COR-L47 (cell line): ENCODE results near the gene CDH11.

Experiments
- DNase-seq: peaks from one replicate; lab custom pipeline; 2025; lab: John Stamatoyannopoulos, UW

Gene CDH11

DNA sequence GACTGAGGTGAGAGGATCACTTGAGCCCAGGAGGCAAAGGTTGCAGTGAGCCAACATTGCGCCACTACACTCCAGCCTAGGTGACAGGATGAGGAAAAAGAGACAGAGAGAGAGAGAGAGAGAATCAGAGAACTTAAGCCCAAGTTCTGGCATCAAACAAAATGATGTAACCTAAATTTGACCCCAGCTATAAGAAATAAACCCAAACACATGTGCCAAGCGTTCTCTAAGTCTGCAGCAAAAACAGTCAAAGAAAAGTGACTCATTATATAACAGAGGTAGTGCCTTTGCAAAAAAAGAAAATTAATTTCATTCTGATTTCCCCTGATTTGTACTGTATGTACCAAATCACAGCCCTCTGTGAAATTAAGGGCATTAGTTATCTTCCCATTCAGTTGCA is 89.5 kb downstream of the CDH11 start:
- no peak for DNase-seq

DNA sequence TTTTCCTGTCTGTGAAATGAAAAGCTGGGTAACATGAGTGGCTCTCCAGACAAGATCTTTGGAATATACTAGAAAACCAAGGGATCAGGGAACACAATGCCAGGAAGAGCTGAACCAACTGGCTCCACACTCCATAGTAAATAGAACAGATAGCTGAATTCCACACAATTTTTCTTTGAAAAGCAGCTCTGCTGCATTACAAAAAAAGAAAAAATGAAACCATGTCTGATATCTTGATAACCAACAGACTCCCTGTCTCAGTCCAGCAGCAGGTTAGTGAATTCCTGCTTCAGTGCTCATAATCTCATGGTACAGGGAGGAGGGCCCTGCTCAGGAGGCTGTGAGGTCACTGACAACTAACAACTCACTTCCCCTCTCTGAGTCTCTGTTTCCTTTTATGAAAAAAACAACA is 97.1 kb downstream of the CDH11 start:
- DNase-seq = no peak

DNA sequence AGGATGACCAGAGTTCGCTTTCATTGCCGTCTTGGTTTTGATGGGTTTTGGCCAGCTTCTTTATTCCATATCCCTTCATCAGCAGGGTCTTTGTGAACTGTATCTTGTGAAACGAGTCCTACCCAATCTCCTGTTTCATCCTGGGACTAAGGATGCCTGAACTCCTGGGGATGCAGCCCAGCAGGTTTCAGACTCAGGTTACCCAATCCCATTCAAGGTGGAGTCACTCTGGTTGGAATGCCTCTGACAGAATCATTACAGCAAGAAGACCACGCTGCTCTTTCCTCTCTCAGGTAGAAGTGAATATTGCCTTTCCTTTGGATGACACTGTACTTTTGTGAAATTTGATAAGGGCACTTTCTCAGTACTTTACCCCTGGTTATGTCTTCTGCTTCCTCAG is 98.1 kb downstream of the CDH11 start:
- no peak for DNase-seq

DNA sequence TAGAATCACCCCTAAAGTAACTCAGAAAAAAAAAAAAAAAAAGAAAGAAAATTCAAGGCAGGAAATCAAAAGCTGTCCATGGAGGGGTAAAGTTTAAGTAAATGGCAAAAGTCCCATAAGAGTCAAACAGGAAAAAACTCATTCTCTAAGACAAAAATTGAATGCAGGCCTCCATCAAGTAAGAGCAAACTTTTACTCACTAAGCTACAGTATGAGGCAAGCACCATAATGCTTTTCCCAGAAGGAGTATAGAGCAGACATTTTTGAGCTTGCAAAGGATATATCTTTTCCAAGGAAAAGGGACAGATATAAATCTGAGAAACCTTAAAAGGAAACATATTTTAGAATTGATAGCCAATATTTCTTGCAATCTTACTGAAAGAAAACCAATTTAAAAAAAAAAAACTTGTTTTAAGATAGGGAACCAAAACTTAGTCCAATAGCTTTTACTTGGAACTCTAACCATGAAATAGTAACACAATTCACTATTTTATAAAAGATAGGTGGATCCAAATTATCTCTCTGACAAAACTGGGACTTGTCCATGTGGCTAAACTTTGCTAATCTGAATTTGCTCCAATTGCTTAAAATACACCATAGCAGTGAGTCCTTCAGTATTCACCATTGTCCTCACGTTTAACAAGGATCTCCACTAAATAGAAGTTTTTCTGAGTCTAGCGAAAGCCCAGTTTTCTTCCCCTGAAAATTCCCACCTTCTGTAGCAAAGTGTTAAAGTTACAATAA is 99.8 kb downstream of the CDH11 start:
- DNase-seq = no peak

DNA sequence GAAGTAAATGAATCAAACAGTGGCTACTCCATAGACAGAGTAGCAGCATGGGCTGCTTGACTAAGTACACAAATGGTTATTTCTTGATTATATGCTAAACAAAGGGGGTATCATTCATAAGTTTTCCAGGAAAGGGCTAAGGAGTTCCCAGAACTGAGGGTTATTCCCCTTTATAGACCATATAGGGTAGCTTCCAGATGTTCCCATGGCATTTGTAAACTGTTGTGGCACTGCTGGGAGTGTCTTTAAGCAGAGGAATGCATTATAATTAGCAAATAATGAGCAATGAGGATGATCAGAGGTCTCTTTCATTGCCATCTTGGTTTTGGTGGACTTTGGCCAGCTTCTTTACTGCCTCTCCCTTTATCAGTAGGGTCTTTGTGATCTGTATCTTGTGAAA is 105.1 kb downstream of the CDH11 start:
- DNase-seq = no peak

DNA sequence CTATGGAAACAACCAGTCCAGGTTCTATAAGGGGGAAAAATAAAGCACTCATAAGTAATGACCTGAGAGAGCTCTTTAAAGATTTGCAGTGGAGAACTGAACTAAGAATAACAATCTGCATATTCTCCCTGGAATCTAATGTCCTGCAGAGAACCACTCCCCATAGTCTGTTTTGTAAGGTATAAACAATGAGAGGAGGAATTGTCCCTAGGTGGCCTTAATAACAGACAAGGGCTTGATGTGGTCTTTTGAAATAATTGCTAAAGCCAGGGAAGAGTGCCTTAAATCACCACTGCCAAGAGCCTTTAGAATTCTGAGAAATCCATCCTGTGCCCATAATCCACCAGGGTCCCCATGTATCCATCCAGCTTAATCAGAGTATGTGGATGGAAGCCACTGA is 106.3 kb downstream of the CDH11 start:
- DNase-seq = no peak

DNA sequence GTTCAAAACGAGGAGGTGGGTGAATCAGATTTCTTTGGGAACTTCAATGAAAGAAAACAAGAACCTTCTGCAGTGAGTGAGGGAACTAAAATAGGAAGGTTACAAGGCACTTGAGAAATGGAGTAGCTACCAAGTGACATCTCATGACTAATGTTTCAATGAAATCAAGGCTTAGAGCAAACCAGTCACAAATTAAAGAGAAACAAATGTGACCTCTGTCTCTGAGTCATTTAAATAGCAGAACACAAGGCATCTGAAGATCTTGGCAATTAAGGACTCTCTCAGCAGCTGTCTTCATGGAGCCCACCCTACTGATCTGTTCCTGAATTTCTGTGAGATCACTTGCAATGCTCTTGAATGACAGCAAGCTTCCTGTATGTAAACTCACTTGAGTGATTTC is 109.5 kb downstream of the CDH11 start:
- no peak for DNase-seq

DNA sequence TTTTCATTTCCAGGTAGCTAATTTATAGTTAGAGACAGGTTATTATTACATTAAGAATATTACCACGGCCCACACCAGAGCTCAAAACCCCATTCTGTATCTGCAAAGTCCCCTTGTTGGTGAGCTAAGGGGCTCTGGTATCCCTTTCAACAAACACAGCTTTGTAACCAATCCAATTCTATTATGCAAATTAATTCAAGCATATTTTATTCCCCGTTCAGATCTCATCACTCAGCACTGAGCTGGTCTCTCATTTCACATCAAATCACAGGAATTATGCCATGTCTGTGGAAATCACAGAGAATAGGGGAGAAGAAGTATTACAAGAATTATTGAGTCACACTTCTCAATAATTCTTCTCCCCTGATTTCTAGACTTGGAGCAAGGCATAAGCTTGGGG is 111.7 kb downstream of the CDH11 start:
- DNase-seq = no peak

DNA sequence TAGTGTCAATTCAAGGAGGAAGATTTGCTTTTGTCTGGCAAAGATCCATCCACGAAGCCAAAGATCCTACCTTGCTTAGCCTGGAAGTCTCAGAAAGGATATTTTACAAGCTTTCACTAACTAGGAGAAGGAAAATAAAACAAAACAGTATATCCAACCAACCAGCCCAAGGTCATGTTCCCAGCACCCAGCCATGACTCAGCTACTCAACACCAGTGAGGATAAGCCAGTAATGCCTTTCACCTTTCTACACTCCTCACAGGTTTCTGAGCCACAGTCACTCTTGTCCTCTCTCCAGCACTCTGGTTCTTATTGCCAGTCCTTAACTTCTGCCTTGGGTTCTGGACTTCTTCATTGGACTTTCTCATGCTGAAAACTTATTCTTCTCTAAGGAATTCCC is 116.2 kb downstream of the CDH11 start:
- no peak for DNase-seq

DNA sequence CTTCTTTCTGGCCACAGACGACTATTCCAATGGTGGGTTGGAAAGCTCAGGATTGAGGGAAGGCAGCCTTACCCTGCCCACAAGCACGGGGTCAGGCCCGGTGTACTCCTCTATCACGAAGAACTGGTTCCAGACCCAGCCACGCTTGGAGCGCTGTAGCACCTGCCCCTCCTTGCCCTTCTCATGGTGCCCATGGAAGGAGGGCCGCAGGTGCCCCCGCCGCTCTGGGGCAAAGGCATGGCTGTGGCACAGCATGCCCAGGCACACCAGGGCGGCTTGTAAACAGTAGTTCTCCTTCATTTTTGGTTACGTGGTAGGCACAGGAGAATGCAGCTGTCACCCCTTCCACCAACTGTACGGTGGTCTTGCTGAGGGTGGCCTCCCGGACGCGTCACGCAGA is 117.3 kb downstream of the CDH11 start:
- no peak for DNase-seq

DNA sequence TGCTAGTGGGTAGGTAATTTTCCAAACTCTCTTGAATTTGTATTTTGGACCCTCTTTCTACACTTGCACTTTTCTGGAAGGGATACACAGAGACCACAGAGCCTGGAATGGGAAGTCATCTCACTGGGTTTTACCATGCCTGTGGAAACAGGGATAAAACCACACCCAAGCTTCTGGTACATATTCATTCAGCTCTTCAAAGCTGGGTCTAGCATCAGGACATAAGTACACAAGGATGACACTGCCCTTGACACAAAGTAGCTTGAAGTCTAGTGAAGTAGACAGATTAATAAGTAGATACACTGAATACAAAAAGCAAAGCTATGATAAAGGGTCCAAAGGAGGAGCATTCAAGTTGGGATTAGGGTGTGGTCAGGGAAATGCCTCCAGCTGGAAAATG is 118.2 kb downstream of the CDH11 start:
- DNase-seq = no peak

DNA sequence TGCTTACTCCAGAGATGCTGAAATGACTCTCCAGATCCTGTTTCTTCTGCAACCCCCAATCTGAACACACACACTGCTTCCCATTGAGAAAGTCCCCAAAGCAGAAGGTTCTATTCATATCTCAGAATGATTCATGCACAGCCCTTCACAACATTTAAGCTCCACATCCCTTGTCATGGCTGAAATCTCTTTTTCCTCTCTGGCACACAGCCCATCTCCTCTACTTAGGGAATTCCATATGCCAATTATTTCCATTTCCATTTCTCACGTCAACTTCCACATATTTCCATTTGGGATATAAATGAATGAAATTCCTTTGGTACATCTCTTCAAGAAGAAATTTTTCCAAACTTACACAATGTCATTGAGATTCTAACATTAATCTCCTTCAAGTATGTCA is 119.6 kb downstream of the CDH11 start:
- DNase-seq = no peak

DNA sequence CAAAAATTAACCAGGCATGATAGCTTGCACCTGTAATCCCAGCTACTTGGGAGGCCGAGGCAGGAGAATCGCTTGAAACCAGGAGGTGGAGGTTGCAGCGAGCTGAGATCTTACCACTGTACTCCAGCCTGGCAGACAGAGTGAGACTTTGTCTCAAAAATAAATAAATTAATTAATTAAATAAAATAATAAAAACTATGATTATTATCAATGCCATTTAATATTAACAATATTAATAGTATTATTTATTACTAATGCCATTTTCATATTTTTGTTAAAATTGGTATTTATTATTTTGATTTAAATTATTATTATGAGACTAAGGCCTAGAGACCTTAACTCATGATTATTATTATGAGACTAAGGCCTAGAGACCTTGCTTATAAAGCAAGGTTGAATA is 121.2 kb downstream of the CDH11 start:
- no peak for DNase-seq

DNA sequence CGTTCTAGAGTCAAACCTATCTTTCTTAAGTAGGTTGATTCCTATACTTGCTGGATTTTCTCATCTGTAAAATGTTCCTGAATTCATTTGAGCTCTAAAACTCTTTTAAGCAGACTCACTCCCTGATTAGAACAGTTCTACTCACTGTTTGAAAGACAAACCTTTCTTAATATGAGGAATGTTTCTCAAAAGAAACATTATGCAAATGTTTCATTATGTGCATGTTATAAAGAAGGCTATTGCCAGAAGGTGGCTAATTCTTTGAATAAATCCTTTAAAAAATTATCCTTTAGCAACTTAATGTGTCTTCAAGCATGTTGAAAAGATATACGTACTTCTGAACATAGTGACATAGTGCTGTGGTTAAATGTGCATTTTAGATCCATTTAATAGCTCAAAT is 124.1 kb downstream of the CDH11 start:
- no peak for DNase-seq

DNA sequence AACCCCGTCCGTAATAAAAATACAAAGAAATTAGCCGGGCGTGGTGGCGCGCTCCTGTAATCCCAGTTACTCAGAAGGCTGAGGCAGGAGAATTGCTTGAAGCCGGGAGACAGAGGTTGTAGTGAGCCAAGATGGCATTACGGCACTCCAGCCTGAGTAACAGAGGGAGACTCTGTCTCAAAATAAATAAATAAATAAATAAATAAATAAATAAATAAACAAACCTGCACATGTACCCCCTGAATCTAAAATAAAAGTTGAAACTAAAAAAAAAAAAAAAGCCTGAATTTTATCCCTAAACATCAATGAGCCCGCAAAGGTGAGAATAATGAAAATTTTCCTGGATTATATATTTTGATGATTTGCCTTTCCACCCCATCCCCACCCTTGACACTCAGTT is 124.7 kb downstream of the CDH11 start:
- no peak for DNase-seq

DNA sequence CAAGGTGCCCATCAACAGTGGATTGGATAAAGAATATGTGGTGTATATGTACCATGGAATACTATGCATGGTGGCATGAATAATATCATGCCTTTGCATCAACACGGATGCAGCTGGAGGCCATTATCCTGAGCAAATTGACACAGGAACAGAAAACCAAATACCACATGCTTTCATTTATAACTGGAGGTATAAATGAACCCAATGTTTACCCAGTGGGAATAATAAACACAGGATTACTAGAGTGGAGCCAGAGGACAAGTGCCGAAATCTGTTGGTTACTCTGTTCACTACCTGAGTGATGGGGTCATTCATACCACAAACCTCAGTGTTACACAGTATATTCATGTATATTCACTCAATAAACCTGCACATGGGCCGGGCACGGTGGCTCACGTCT is 125.2 kb downstream of the CDH11 start:
- no peak for DNase-seq

DNA sequence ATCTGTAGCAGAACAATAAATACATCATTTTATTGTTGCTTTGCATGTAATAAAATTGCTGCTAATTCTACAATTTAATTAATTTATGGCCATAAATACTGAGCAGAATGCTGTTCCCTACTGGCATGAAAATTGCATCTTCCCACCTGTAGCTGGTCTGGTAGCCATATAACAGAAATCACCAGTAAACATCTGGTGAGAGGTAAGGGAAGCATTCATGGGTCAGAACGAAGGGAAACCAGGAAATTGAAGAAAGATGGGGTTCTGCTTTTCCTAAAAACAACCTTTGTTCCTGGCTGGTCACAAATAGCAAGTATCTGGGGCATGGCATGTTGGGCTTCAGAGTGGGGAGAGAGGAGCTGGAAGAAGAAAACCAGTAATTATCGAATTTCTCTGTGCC is 128.4 kb downstream of the CDH11 start:
- DNase-seq = no peak

DNA sequence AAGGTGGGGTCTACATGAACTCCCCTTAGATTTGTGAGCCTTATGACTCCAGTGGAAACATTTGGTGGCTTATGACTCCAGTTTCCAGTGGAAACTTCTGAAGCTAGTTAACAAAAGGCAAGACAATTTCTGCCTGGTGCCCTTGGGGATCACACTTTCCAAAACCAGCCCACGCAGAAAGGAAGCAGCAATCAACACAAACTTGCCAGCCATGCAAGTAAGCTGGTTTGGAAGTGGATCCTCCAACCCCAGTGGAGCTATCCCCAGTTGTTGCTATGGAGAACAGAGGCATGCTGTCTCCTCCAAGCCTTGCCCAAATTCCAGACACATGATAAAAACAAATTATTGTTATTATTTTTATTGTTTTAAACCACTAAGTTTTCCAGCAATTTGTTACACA is 130.9 kb downstream of the CDH11 start:
- no peak for DNase-seq

DNA sequence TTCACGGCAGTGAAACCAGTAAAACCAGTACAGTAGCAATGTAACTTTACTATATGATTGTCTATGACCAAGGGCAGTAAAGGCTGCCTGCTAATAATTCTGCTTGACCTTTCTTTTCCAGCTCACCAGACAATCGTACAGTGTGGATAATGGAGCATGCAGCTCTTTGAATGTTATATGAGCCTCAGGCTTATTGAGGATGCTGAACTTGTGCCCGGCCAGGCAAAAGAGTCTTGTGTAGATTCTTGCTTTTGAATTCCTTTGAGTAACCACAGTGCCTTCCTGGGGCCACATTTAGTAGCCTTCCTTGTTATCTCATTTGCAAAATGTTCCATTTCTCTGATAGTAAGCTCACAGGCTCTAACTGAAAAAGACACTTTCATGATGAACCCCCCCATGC is 131.8 kb downstream of the CDH11 start:
- no peak for DNase-seq

DNA sequence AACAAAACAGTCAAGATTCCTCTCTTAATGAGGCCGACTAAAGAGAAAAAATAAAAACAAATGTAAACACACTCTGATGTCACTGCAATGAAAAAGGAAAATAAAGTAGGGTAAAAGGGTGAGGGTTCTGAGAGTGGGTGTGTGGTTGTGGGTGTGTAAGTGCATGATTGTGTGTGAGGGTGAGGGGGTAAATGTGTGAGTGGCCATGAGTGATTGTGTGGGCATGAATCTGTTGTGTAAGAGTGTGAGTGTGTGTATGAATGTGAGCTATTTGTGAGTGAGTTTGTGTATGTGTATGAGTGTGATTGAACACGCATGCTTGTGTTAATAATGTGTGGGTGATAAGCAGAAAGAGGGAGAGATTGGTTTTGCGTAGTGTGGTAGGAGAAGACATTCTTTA is 132.8 kb downstream of the CDH11 start:
- DNase-seq = no peak

DNA sequence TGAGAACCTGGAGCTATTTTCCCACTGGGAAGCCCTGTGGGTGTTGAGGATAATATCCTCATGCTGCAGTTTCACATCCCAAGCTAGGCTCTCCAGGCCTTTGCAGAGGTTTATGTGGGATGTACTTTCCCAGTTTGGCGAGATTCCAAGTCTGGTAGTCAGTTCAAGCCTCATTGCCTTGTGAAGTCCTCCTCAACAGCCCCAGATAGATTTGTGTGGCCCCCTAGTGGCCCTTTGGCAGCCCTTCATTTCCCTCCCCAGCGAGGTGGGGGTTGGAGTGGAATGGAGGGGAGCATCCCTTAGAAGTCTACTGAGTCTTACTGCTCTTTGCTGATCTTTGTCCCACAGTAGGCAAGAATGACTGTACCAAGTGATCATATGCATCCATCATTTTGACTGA is 137.9 kb downstream of the CDH11 start:
- peak; percentile 5 for DNase-seq

DNA sequence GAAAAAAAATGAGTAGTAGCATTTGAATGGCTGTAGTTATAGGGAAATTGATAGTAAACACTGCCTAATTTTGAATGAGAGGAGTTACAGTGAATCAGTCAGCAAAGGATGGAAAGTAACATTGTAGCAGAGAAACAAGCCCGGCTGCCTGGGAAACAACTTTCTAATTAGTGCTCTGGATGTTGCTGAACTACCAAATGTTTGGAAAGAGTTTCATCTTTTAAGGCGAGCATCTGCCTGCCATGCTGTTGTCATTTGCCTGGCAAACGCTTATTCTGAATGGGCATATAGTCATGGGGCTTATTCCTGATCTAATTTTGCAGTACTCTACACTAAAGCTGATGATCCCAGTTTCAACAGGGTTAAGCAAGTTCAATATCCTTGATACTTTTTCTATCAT is 138.6 kb downstream of the CDH11 start:
- DNase-seq = no peak

DNA sequence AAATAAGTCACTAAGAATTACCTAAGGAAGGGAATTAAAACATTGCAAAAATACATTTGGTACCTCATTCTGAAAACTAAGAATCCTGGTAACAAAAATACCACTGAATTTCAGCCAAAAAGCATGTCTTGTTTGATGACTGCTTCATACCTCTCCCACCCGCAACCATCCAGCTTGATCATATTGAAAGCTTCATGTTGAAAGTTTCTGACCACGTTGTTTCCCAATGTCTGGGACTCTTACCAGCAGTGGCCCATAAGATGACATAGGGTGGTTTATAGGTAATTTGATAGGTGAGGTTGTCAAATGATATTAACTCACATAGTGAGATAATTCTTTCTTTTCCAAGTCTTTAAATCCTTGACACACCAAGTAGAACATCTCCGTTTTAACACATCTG is 139.3 kb downstream of the CDH11 start:
- no peak for DNase-seq

DNA sequence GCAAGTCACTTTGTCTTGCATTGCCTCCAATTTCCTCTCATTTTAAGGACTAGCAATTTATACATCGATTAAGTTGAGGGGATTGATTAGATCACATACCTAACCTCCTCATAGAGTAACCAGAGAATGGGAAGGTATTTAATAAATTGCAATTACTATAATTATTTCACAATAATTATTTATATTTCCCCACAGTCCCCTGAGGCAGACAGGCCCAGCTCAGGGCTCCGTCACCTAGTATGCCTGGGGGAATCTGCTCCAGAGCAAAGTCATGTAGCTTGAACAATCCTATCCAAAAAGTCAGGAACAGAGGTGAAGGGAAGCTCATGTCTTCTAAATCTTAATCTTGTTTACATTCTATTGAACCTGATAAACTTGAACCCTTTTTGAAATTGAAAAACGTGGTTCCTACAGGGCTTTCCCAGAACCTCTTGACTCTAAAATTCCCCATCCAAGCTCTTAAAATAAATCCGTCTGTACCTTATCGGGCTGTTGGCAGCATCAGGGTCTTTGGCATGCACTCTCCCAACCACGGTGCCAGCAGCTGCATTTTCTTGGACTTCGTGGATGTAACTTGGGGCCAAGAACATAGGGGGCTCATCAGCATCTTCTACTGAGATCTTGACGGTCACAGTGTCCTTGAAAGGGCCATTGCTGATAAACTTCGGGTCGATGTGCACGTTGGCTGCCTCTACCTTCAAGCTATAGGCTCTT is 140.1 kb downstream of the CDH11 start:
- DNase-seq = no peak
